Measurements from ENCODE around the gene BMP5.
"Not testable (repeated sequence)": the region's sequence is repeated elsewhere in the genome, so short reads cannot be mapped to it uniquely, and the experiment has no call there.

Gene BMP5

DNA sequence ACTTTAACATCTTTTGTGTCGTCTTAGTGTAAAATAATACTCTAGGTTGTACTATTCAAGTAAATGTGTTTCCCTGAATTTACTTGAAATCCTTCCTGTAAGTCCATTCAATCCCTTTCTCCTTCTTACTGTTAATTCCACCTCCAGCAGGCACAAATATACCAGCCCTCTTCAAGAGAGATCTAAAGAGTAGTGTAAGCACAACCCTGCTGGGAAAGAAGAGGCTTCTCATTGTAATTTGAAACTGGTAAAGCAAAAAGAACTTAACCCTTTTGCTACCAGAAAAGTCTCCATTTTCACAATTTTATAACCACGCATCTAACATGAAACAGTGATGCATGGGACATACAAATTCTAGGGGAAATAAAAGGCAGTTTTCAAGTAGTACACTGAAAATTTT lies at the start of gene BMP5:
Gene BMP5 (minus strand): TSS at position 191 of the 400 bp plus-strand sequence. CDS start 725 bp downstream, outside the sequence.
- DNase-seq (ENCODE audit: low spot score): peak; percentile 47

DNA sequence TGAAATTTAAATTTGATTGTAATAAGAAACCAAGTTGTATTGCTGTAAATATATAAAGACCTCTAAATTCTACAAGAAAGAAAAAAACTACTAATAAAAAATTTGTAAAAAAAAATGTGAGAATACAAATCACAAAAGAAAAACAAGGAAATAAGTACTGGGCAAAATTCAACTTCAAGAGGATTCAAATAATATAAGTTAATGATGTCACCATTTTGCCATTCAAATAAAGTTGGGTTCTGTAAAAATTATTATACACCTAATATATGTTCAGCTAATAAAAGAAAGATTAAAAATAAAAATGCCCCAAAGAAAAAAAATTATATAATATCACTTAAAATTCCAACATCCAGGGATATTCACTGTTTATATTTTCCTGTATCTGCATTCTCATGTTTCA lies 47.0 kb upstream of the BMP5 start:
- DNase-seq (ENCODE audit: low spot score): no peak

DNA sequence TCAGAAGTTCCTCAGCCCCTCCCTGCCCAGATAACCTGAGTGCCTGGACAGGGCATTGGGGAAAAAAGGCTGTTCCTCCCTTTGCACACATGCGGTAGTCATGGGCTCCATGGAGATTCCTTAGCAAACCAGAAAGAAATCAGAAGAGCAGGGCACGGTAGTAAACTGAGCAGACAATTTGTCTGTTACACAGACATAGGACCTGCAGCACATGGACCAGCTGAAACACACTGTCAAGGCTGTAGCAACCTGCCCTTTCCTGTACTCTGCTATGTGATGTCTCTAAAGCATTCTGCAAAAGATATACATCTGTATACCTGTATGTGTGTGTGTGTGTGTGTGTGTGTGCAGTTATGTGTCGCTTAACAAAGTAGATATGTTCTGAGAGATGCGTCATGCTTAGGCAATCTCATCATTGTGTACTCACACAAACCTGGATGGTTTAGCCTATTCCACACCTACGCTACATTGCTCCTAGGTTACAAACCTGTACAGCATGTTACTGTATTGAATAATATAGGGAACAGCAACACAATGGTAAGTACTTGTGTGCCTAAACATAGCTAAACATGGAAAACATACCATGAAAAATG lies 44.4 kb upstream of the BMP5 start:
- DNase-seq (ENCODE audit: low spot score): no peak

DNA sequence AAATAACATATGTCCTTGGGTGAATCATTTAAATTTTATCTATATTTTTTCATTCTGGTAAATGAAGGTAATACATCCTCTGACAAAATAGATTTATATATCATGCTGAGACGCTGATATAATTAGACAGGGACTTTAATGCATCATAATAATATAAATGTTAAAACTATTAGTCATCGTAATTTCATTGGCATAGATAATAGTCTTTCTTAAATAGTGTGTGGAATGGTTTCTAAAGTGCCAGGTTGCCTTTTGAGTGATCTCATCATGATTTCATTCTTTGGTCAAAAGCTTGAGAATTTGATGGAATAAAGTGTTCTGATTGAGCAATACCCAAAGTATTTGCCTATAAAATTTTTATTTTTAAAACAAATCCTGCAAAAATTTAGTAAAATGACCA lies 43.2 kb upstream of the BMP5 start:
- DNase-seq (ENCODE audit: low spot score): no peak

DNA sequence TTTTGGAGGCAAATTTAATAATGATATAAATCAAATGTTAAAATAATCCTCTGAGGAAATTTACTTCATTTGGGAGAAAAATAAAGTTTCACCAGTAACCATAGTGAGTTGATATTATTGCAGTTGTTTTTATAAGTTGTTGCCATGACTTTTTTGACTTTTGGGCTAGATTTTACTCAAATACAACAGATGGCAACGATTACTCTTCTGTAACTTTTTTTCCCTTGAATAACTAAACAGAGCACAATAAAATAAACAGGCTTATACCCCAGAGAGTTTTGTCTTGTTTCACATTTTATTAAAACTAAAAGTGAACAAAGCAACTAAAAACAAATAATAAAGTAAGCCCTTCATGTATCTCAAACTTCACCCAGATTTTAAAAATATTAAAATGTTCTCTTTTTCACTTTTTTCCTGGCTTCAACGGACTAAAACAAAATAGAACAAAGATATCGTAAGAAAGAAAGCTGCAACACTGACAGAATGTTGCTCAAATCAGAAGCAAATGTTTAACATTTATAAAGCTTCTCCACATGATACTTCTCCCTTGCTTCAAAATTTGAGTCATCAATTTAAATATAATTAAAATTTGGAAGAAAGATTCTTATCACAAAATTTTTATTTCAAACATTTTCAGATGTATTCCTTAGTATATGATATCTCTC lies 42.5 kb upstream of the BMP5 start:
- DNase-seq (ENCODE audit: low spot score): no peak

DNA sequence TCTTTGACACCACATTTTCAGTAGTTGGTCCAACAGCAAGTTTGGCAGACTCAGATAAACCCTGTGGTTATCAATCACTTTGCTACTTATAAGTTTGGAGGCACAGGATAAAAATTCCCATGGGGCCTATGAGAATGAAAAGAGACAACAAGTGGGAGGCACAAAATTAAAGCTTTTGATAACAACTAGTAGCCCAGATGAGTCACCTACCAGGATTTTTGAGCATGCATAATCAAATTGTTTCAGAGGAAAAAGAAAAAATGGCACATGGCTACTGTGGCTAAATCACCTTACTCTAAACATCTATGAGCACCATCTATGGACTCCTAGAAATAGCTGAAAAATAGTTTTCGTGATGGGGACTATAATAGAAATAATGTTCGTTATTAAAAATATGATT lies 40.8 kb upstream of the BMP5 start:
- DNase-seq (ENCODE audit: low spot score): no peak

DNA sequence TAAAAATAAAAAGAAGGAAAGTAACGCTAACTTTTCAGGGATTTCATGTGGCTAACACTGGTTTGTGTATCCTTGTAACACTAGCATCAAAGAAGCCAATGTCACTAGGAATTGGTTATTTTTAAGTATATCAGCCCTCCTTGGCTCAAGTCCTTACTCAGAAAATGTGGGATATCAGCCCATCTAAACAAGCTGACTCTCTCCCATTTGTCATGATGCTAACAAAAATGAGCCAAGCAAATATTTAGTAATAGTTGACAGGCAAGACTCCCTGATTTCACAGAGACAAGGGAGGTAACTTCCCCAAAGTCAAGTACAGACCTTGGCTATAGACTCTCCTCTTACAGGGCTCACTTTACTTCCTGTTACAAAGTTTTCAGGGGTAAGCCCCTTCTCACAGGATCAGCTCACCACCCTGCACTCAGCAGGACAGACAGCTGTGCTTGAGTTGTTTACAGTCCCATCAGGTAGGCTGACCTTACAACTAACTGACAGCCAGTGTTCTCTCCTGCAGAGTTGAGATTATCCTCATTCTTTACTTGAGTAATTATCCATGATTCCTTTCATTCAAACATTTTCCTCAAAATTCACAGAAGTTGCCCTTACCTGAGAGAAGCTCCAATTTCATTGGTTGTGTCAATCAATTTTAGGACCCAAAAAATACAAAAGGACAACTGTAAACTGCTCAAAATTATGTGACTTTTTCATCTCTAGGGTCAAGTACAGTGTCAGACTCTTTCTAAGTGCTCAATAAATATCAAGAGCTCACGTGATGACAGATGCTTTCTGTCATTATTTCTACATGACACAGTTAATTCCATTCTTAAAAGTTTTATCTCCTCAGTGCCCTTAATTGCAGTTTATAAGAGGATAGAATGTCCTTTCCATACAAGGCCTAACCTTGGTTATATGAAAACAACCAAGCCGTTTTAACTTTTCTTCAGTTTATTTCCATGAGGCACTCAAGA lies 38.1 kb upstream of the BMP5 start:
- DNase-seq (ENCODE audit: low spot score): peak; percentile 30

DNA sequence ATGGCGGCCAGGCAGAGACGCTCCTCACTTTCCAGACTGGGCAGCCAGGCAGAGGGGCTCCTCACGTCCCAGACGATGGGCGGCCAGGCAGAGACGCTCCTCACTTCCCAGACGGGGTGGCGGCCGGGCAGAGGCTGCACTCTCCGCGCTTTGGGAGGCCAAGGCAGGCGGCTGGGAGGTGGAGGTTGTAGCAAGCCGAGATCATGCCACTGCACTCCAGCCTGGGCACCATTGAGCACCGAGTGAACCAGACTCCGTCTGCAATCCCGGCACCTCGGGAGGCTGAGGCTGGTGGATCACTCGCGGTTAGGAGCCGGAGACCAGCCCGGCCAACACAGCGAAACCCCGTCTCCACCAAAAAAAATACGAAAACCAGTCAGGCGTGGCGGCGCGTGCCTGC lies 35.1 kb upstream of the BMP5 start:
- DNase-seq (ENCODE audit: low spot score): not testable (repeated sequence)

DNA sequence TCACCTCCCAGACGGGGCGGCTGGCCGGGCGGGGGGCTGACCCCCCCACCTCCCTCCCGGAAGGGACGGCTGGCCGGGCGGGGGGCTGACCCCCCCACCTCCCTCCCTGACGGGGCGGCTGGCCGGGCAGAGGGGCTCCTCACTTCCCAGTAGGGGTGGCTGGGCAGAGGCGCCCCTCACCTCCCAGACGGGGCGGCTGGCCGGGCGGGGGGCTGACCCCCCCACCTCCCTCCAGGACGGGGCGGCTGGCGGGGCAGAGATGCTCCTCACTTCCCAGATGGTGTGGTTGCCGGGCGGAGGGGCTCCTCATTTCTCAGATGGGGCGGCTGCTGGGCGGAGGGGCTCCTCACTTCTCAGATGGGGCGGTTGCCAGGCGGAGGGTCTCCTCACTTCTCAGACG lies 34.5 kb upstream of the BMP5 start:
- DNase-seq (ENCODE audit: low spot score): not testable (repeated sequence)

DNA sequence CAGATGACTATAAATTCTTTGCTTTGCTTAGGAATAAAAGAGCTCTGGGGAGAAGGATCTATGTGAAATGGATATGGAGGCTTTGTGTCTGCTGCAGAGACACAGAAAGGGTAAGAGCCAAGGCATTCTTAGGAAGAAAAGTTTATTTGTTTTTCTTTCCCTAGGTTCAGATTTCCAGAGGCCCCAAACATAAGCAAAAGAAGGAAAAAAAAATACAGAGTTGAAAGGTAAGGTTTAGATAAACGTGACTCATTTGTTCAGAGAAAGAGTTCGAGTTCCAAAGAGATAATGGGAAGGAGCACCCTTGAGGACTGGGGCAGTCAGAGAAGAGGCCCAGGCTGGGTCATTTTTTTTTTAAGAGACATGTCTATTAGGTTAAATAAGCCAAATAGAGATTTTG lies 27.4 kb upstream of the BMP5 start:
- DNase-seq (ENCODE audit: low spot score): no peak

DNA sequence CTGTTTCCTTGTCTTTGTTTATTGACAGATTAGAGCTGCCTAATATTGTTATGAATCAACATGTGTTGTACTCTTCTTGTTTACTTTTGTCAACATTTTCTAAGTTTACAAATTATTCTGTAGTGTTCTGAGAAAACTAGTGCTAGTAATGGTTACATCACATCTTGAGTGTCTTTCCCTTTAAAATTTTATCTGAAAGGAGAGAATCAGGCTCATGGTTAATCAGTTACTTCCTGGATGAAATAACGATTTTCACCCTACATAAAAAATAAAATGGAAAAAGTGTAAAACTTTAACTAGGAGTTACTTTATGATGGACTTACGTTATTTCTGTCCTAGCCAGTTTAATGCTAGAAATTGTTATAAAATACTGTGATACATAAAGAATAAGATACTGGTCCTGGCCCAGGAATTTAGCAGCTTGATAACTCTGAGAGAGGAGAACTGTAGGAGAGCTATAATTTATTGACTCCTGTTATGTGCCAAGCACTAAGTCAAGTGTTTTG lies 26.4 kb upstream of the BMP5 start:
- no peak for DNase-seq (ENCODE audit: low spot score)

DNA sequence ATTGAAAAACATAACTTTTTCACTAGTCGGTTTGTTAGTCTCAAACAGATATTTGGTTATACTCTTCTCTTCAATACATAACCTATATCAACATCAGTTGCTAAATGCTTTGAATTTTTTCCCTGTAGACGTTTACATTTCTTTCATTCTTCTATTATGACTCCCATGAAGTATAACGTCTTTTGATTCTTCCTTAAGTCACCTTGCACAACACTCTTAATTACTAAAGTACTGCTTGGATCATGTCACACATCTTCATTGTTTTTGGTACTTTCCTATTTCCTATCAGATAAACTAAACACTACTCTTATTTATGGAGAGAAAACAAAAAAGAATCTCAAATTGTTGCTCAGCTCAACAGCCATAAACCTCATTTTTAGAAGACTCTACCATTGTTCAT lies 23.0 kb upstream of the BMP5 start:
- DNase-seq (ENCODE audit: low spot score): no peak

DNA sequence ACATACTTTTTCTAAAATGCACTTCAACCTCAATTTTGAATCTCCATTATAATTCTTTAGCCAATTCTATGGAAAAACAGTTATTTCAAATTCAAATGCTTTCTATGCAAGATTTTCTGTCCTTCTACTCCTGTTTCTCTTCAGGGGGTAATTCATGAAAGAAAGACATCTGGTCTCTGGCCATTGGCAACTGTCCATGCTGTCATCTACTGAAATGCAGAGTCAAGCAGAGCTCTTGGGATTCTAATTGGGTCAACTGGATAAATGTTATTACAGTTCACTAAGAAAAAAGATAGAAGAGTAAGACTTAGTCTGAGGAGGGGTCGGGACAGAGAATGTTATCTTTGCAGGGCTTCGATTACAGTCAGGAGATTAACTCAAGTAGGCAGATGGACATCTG lies 22.0 kb upstream of the BMP5 start:
- no peak for DNase-seq (ENCODE audit: low spot score)

DNA sequence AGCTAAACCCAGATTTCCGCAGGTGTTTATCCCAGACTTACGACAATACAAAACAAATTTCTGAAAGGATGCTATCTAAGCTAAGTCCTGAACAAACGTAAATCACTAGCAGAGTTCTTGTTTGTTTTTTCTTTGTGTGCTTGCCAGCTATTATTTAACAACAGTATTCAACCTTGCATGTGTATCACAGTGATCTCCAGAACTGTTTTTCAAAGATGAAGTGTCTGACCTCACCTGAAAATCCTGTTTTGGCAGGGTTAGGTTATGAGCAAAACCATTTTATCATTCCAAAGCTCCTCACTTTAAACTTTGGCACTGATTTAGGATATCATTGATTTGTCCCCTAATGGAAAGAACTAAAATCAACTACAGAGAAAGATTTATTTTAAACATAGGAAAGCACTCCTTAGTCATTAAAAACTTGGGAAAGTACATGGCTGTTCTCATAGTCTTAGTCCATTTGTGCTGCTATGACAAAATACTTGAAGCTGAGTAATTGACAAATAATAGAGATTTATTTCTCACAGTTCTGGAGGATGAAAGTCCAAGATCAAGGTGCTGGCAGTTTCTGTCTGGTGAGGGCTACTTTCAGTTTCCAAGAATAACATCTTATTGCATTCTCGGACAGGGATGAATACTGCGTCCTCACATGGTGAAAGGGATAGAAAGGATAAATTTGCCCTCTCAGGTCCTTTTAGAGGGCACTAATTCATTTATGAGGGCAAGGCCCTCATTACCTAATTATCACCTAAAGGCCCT lies 20.8 kb upstream of the BMP5 start:
- DNase-seq (ENCODE audit: low spot score): no peak

DNA sequence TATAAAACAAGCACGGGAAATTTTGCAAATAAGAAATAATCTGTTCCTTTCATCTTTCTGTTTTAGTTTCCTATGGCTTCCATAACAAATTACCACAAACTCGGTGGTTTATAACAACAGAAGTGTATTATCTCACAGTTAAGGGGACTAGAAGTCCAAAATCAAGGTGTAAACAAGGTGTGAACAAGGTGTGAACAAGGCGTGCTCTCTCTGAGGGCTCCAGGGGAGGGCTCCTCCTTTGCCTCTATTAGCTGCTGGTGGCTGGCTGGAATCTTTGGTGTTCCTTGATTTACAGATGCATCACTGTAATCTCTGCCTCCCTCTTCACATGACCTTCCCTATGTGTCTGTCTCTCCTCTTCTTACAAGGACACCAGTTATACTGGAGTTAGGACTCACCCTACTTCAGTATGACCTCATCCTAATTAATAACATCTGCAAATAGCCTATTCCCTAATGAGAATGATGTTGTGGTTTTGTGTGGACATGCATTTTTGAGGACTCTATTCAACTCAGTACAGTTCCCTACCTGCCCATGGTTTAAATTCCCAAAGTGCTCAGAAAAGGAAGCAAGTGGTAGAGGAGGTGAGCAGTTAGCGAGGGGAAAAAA lies 17.5 kb upstream of the BMP5 start:
- DNase-seq (ENCODE audit: low spot score): no peak

DNA sequence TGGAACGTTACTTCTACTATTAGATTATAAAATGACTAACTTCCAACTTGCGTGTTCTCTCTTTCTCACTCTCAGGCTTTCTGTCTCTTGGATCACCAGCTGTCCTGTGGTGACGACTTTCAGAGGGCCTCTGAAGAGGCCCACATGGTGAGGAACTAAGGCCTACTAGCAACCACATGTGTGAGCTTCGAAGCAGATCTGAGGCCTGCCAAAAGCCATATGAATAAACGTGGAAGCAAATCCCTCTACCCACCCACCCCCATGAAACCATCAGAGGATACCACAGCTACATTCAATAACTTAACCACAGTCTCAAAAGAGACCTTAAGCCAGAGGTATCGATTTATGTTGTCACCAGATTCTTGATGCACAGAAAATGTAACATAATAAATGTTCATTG lies 13.5 kb upstream of the BMP5 start:
- DNase-seq (ENCODE audit: low spot score): no peak

DNA sequence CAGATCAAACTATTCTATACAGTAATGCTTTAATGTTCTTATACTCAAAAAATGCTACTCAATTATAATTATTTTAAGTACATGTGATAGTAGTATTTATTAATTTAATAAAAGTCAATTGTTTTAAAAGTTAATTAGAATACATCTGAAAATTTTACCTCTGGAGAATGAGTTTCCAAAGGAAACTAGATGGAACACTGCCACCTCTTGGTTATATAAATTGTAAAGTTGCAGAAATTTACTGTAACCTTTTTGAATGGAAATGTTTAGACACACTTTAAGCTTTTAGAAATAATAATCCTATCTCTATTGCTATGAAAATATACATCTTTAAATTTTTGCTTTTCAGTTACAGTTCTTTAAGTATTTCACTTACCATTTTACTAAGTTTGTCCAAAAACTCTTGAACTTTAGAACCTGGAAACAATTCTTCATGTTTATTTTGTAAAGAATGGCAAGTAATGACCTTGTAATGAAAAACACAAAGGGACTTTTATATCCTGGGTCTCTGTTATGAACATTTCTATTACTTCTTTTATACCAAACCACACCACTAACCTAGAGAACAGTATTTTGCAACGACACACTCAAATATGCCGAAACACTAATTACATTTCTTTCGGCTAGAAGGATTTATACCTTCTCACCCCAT lies 10.9 kb upstream of the BMP5 start:
- no peak for DNase-seq (ENCODE audit: low spot score)

DNA sequence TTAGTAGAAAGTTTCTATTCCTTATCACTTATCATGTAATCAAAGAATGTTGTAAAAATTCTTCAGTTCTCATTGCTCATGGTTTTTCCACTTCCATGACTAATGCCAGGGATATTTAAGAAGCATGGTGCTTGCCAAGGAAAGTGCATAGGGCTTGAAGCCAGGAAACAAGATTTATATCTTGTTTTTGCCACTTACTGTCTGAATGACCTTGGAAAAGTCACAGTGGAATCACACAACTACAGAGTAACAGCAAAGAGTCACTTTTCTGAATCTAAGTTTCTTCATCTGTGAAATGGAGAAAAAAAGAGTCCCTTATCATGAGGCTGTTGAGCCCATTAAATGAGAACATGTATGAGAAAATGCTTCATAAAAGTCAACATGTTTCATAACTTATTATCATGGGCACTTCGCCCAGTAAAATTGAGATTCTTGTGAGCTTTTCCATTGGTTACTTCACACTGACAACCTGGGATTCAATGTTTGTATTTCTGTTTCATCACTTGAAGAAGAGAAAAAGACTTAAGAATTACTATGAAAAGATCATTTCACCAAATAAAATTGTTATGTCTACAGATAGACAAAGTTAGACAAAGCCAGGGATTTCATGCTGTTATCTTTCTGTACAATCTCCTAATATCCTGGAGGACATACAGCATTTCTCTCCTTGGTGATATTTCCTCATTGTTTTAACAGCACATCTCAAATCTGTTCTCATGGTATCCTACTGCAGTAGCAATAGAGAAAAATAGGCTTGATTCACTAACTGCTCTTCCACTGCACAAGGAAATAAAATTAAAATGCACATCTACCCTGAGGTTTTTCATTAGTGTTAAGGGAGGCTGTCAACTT lies 7.6 kb upstream of the BMP5 start:
- no peak for DNase-seq (ENCODE audit: low spot score)

DNA sequence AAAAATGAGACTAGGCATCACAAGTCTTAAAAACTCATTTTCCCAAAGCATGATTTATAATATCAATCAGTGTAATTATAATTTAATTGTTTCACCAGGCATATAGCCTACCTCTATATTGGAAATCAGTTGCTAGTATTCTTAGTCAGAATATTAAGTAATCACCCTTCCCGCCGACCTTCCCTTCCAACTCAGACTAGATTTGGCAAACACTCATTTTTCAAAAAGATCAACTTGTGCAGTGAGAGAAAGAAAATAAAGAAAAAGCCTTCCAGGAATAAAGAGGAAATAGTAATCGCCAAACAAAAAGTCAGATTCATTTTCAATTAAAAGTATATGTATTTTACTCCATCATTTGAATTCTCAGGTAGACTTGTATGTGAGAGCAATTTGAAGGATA lies 1.9 kb upstream of the BMP5 start:
- no peak for DNase-seq (ENCODE audit: low spot score)

DNA sequence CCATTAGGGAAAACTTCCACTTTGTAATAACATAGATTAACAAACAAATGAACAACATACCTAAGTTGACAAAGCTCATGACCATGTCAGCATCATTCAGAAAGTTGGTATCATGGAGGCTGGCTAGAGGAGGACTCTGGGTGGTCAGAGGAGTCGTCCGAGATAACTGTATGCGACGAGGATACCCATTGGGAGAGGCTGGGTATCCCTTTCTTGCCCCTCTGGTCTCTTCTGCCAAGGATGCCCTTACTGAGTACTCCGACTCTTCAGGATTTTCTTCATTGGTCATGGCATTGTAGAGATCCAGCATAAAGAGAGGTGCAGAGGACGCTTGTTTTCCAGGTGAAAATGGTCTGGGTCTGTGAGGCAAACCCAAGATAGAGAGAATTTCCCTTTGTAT lies 1.1 kb downstream of the BMP5 start:
- no peak for DNase-seq (ENCODE audit: low spot score)

All from iPS-NIHi11 (cell line).